Measurements from ENCODE around the gene SEMA4D.

- TF ChIP-seq CTCF (IDR thresholded peaks at IDR 0.05; ENCODE audit: borderline replicate concordance, extremely low read depth, low read length, poor library complexity, severe bottlenecking) (no peak), EZH2 (IDR thresholded peaks at IDR 0.05; ENCODE audit: borderline replicate concordance, low read depth, low read length, severe bottlenecking) (no peak)
These were observed 64.9 kb downstream of the SEMA4D start for GRCh38 chr9:89432986-89433530.
